Activated CD4-positive, alpha-beta T cell treated with anti-CD3 and anti-CD28 coated beads for 36 hours (primary cell): ENCODE data around the gene KCNQ4. TPM values are rescaled to one million over a fixed set of nuclear protein-coding genes. Genes with fewer than 3 reads are reported as not detected.
A peak's percentile ranks its signal among the peaks of the same experiment; 100 is the strongest.

Experiments used
- ATAC-seq: fragments of 200-7000 bp; cut with Tn5 transposase; one replicate; pipeline ENCODE4 v1.10.0; 2021; ENCODE audit warnings: mild to moderate bottlenecking, moderate library complexity
- CTCF ChIA-PET: fragments of 350-600 bp; sonication (Branson Sonifier 250); formaldehyde crosslinking; loops from one replicate; lab custom pipeline; 2021; ENCODE audit warnings: antibody characterized with exemption; lab: Charles Lee
- POLR2A ChIA-PET: fragments of 350-600 bp; sonication (Branson Sonifier 250); formaldehyde crosslinking; loops from one replicate; lab custom pipeline; 2021; ENCODE audit warnings: antibody characterized with exemption, inconsistent platforms; lab: Charles Lee
- DNase-seq: peaks from one replicate; pipeline ENCODE4 v3.0.0-alpha.2; 2020
- H3K27ac Mint-ChIP-seq: one replicate; pipeline ENCODE4 v1.8.0; 2021; ENCODE audit warnings: mixed read lengths
- H3K27me3 Mint-ChIP-seq: one replicate; pipeline ENCODE4 v1.8.0; 2021; ENCODE audit warnings: mixed read lengths
- H3K36me3 Mint-ChIP-seq: one replicate; pipeline ENCODE4 v1.8.0; 2021; ENCODE audit warnings: low read depth, mixed read lengths
- H3K4me1 Mint-ChIP-seq: one replicate; pipeline ENCODE4 v1.8.0; 2021; ENCODE audit warnings: mixed read lengths
- H3K4me3 Mint-ChIP-seq: one replicate; pipeline ENCODE4 v1.8.0; 2021; ENCODE audit warnings: mild to moderate bottlenecking, moderate library complexity, mixed read lengths
- H3K9me3 Mint-ChIP-seq: one replicate; pipeline ENCODE4 v1.8.0; 2021; ENCODE audit warnings: low read depth, mixed read lengths
- intact Hi-C, 2 experiments: fragments of 100-400 bp; cut with DNase I in 1 of 2; cut with micrococcal nuclease in 1 of 2; formaldehyde crosslinking; loops; one replicate each; pipeline versions ENCODE4 v1.14.2 to v1.15.1; 2022 to 2024; cut with DNase I, micrococcal nuclease
- total RNA-seq, 2 experiments: library from RNA; stranded (reverse); gene quantifications; one replicate each; pipeline ENCODE4 v1.2.3, GENCODE V29; 2021

Gene KCNQ4
- total RNA-seq, 2 experiments from 2014 or later = 0.43 to 0.58 TPM

GRCh38 chr1:40756523-40756922 lies 27.1 kb upstream of the KCNQ4 start:
- intact Hi-C loops = no loop called here
- Mint-ChIP-seq H3K27ac (no peak overlapping the region), H3K36me3 (peaks cover 47% of the 10 kb centered on the region), H3K9me3 (no peaks in the 10 kb centered on the region), H3K4me3 (no peak overlapping the region), H3K27me3 (no peaks in the 10 kb centered on the region), H3K4me1 (peaks cover 22% of the 10 kb centered on the region)
- POLR2A ChIA-PET = no interaction called here
- ATAC-seq (no peak), DNase-seq (no peak)
- CTCF ChIA-PET = interaction anchor here (1.0 to 6.3 kb wide), 4 partner anchors 8 to 94 kb away, joined by 3 to 48 read pairs (median 8); no protein-coding TSS in a partner anchor

GRCh38 chr1:40757084-40757483 lies 26.5 kb upstream of the KCNQ4 start:
- Mint-ChIP-seq H3K9me3 (no peaks in the 10 kb centered on the region), H3K27ac (no peak overlapping the region), H3K4me3 (no peak overlapping the region), H3K27me3 (no peaks in the 10 kb centered on the region), H3K36me3 (peaks cover 48% of the 10 kb centered on the region), H3K4me1 (peaks cover 18% of the 10 kb centered on the region)
- DNase-seq = no peak
- no peak for ATAC-seq
- POLR2A ChIA-PET = no interaction called here
- intact Hi-C loops = no loop called here
- CTCF ChIA-PET = interaction anchor here (0.5 to 6.3 kb wide), 4 partner anchors 7 to 94 kb away, joined by 3 to 48 read pairs (median 6); no protein-coding TSS in a partner anchor

- Mint-ChIP-seq H3K4me1 (peaks cover 17% of the 10 kb centered on the region), H3K4me3 (no peak overlapping the region), H3K9me3 (no peaks in the 10 kb centered on the region), H3K36me3 (peaks cover 47% of the 10 kb centered on the region), H3K27me3 (no peaks in the 10 kb centered on the region), H3K27ac (no peak overlapping the region)
- ChIA-PET CTCF (interaction anchor here (1.5 to 6.3 kb wide), 2 partner anchors 11 to 14 kb away, joined by 3 to 48 read pairs; no protein-coding TSS in a partner anchor), POLR2A (interaction anchor here (1.1 kb wide), 1 partner anchor 20 kb away, joined by 3 read pairs; no protein-coding TSS in a partner anchor)
- ATAC-seq (no peak), DNase-seq (no peak)
- intact Hi-C loops = no loop called here
Observed at GRCh38 chr1:40758004-40758403, 25.6 kb upstream of the KCNQ4 start.

GRCh38 chr1:40758578-40759343 lies 24.8 kb upstream of the KCNQ4 start:
- H3K27me3 Mint-ChIP-seq = no peaks in the 10 kb centered on the region
- no peak overlapping the region for H3K4me3 Mint-ChIP-seq
- H3K4me1 Mint-ChIP-seq = peaks cover 16% of the 10 kb centered on the region
- DNase-seq (no peak), ATAC-seq (no peak)
- peaks cover 46% of the 10 kb centered on the region for H3K36me3 Mint-ChIP-seq
- no peak overlapping the region for H3K27ac Mint-ChIP-seq
- intact Hi-C loops = no loop called here
- POLR2A ChIA-PET = interaction anchor here (1.1 kb wide), 1 partner anchor 21 kb away, joined by 3 read pairs; no protein-coding TSS in a partner anchor
- CTCF ChIA-PET = interaction anchor here (1.5 to 6.3 kb wide), 2 partner anchors 12 to 13 kb away, joined by 3 to 48 read pairs; no protein-coding TSS in a partner anchor
- no peaks in the 10 kb centered on the region for H3K9me3 Mint-ChIP-seq

GRCh38 chr1:40760984-40761383 lies 22.6 kb upstream of the KCNQ4 start:
- ChIA-PET POLR2A (no interaction called here), CTCF (interaction anchor here (0.6 kb wide), 1 partner anchor 30 kb away, joined by 3 read pairs; no protein-coding TSS in a partner anchor)
- H3K4me3 Mint-ChIP-seq = no peak overlapping the region
- no peaks in the 10 kb centered on the region for H3K9me3 Mint-ChIP-seq
- peaks cover 41% of the 10 kb centered on the region for H3K36me3 Mint-ChIP-seq
- H3K27ac Mint-ChIP-seq = peak overlapping the region; percentile 39
- ATAC-seq = no peak
- H3K4me1 Mint-ChIP-seq = peaks cover 30% of the 10 kb centered on the region
- no peak for DNase-seq
- no peaks in the 10 kb centered on the region for H3K27me3 Mint-ChIP-seq
- intact Hi-C loops = no loop called here

- POLR2A ChIA-PET = no interaction called here
- H3K4me3 Mint-ChIP-seq = no peak overlapping the region
- peaks cover 50% of the 10 kb centered on the region for H3K36me3 Mint-ChIP-seq
- ATAC-seq (no peak), DNase-seq (no peak)
- peak overlapping the region; percentile 9 for H3K27ac Mint-ChIP-seq
- no peaks in the 10 kb centered on the region for H3K9me3 Mint-ChIP-seq
- no peaks in the 10 kb centered on the region for H3K27me3 Mint-ChIP-seq
- intact Hi-C loops = no loop called here
- CTCF ChIA-PET = interaction anchor here (0.5 kb wide), 1 partner anchor 12 kb away, joined by 3 read pairs; no protein-coding TSS in a partner anchor
- peaks cover 35% of the 10 kb centered on the region for H3K4me1 Mint-ChIP-seq
Observed at GRCh38 chr1:40762144-40762923, 21.3 kb upstream of the KCNQ4 start.

GRCh38 chr1:40763742-40764532 lies 19.6 kb upstream of the KCNQ4 start:
- H3K4me3 Mint-ChIP-seq = peak overlapping the region; percentile 24
- H3K4me1 Mint-ChIP-seq = peaks cover 35% of the 10 kb centered on the region
- ChIA-PET CTCF (interaction anchor here (0.6 to 4.0 kb wide), 13 partner anchors 8 to 697 kb away, joined by 3 to 36 read pairs (median 3); partner anchors contain the start of gene NFYC), POLR2A (interaction anchor here (0.9 to 1.6 kb wide), 2 partner anchors 64 to 73 kb away, joined by 3 to 7 read pairs; partner anchors contain the start of gene NFYC)
- ATAC-seq = peak; percentile 89
- DNase-seq = no peak
- peak overlapping the region; percentile 93 for H3K27ac Mint-ChIP-seq
- peaks cover 55% of the 10 kb centered on the region for H3K36me3 Mint-ChIP-seq
- H3K27me3 Mint-ChIP-seq = no peaks in the 10 kb centered on the region
- intact Hi-C loops = no loop called here
- H3K9me3 Mint-ChIP-seq = no peaks in the 10 kb centered on the region

- no peaks in the 10 kb centered on the region for H3K9me3 Mint-ChIP-seq
- H3K4me3 Mint-ChIP-seq = no peak overlapping the region
- no peak for ATAC-seq
- H3K27me3 Mint-ChIP-seq = no peaks in the 10 kb centered on the region
- ChIA-PET POLR2A (interaction anchor here (0.9 to 1.6 kb wide), 2 partner anchors 65 to 74 kb away, joined by 3 to 7 read pairs; partner anchors contain the start of gene NFYC), CTCF (interaction anchor here (0.6 to 4.0 kb wide), 9 partner anchors 8 to 812 kb away, joined by 3 to 36 read pairs (median 4); partner anchors contain the start of gene NFYC)
- intact Hi-C loops = no loop called here
- H3K36me3 Mint-ChIP-seq = peaks cover 60% of the 10 kb centered on the region
- peak overlapping the region; percentile 61 for H3K27ac Mint-ChIP-seq
- no peak for DNase-seq
- peaks cover 35% of the 10 kb centered on the region for H3K4me1 Mint-ChIP-seq
Observed at GRCh38 chr1:40764981-40765380, 18.6 kb upstream of the KCNQ4 start.

GRCh38 chr1:40766017-40766416 lies 17.6 kb upstream of the KCNQ4 start:
- no peak for DNase-seq
- ATAC-seq = no peak
- Mint-ChIP-seq H3K4me3 (no peak overlapping the region), H3K27me3 (no peaks in the 10 kb centered on the region), H3K9me3 (no peaks in the 10 kb centered on the region), H3K36me3 (peaks cover 65% of the 10 kb centered on the region), H3K4me1 (peaks cover 35% of the 10 kb centered on the region), H3K27ac (no peak overlapping the region)
- ChIA-PET POLR2A (interaction anchor here (0.6 kb wide), 1 partner anchor 187 kb away, joined by 4 read pairs; no protein-coding TSS in a partner anchor), CTCF (interaction anchor here (1.0 to 4.0 kb wide), 4 partner anchors 10 to 84 kb away, joined by 3 to 36 read pairs (median 4); no protein-coding TSS in a partner anchor)
- intact Hi-C loops = no loop called here

- intact Hi-C loops = no loop called here
- Mint-ChIP-seq H3K9me3 (no peaks in the 10 kb centered on the region), H3K27ac (no peak overlapping the region), H3K36me3 (peaks cover 63% of the 10 kb centered on the region), H3K4me3 (no peak overlapping the region), H3K4me1 (peaks cover 33% of the 10 kb centered on the region), H3K27me3 (no peaks in the 10 kb centered on the region)
- CTCF ChIA-PET = interaction anchor here (0.6 to 4.0 kb wide), 2 partner anchors 10 to 131 kb away, joined by 3 to 36 read pairs; no protein-coding TSS in a partner anchor
- POLR2A ChIA-PET = no interaction called here
- no peak for DNase-seq
- ATAC-seq = no peak
Observed at GRCh38 chr1:40766560-40766959, 17.0 kb upstream of the KCNQ4 start.
